OCI-LY1 (cell line): ENCODE results near the gene STRBP.

ENCODE experiments used
- H2AFZ ChIP-seq: fragments of 200-600 bp; sonication (generic), shearing (Covaris generic); 2 replicates; pipeline ENCODE4 v1.6.0; 2014; ENCODE audit warnings: antibody characterized with exemption, mild to moderate bottlenecking, low read length
- H3F3A ChIP-seq: fragments of 200-600 bp; sonication (generic), shearing (Covaris generic); 2 replicates; pipeline ENCODE4 v1.6.0; 2014; ENCODE audit warnings: mild to moderate bottlenecking, antibody characterized with exemption, low read length, moderate library complexity; ENCODE audit not compliant: insufficient read depth
- H3K27ac ChIP-seq: fragments of 200-600 bp; sonication (generic); 2 replicates; pipeline ENCODE4 v1.5.1; 2014; ENCODE audit warnings: low read length, mixed run types, mild to moderate bottlenecking, low read depth; ENCODE audit not compliant: poor library complexity, severe bottlenecking
- H3K27me3 ChIP-seq: fragments of 200-600 bp; sonication (generic); 2 replicates; pipeline ENCODE4 v1.6.0; 2014; ENCODE audit warnings: antibody characterized with exemption, mild to moderate bottlenecking, low read length, moderate library complexity; ENCODE audit not compliant: insufficient read depth
- H3K36me3 ChIP-seq: fragments of 200-600 bp; sonication (generic); 2 replicates; pipeline ENCODE4 v1.6.1; 2014; ENCODE audit warnings: mild to moderate bottlenecking, antibody characterized with exemption, low read length, moderate library complexity, mixed read lengths; ENCODE audit not compliant: insufficient read depth
- H3K4me1 ChIP-seq: fragments of 200-600 bp; sonication (generic); 2 replicates; pipeline ENCODE4 v1.5.1; 2014; ENCODE audit warnings: mild to moderate bottlenecking, low read length, moderate library complexity; ENCODE audit not compliant: insufficient read depth, severe bottlenecking
- H3K4me2 ChIP-seq: fragments of 200-600 bp; sonication (generic), shearing (Covaris generic); 2 replicates; pipeline ENCODE4 v1.6.1; 2014; ENCODE audit warnings: low read length
- H3K4me3 ChIP-seq: fragments of 200-600 bp; sonication (generic); 2 replicates; pipeline ENCODE4 v1.5.1; 2014; ENCODE audit warnings: low read length, low read depth, mild to moderate bottlenecking, mixed read lengths; ENCODE audit not compliant: poor library complexity, severe bottlenecking
- H3K79me2 ChIP-seq: fragments of 200-600 bp; shearing (Covaris generic); 2 replicates; pipeline ENCODE4 v1.6.1; 2016; ENCODE audit warnings: mixed run types, low read length, mixed read lengths; ENCODE audit not compliant: insufficient read depth
- H3K9ac ChIP-seq: fragments of 200-600 bp; sonication (generic), shearing (Covaris generic); 2 replicates; pipeline ENCODE4 v1.6.1; 2014; ENCODE audit warnings: mild to moderate bottlenecking, low read length, mixed read lengths
- H3K9me2 ChIP-seq: fragments of 200-600 bp; sonication (generic), shearing (Covaris generic); 2 replicates; pipeline ENCODE4 v1.6.1; 2014; ENCODE audit warnings: low read depth, mild to moderate bottlenecking, low read length, mixed read lengths
- H3K9me3 ChIP-seq: fragments of 200-600 bp; shearing (Covaris generic); 2 replicates; pipeline ENCODE4 v1.6.1; 2014; ENCODE audit warnings: low read length, mixed read lengths
- H4K20me1 ChIP-seq: fragments of 200-600 bp; sonication (generic), shearing (Covaris generic); 2 replicates; pipeline ENCODE4 v1.6.0; 2016; ENCODE audit warnings: mild to moderate bottlenecking, low read length; ENCODE audit not compliant: insufficient read depth
- CTCF ChIP-seq: fragments of 200-600 bp; sonication (generic), shearing (Covaris generic); IDR thresholded peaks from 2 replicates; pipeline ENCODE4 v1.5.1; 2017; ENCODE audit warnings: mild to moderate bottlenecking, antibody characterized with exemption, low read length, moderate library complexity, mixed read lengths
- EZH2 ChIP-seq: fragments of 200-600 bp; sonication (generic), shearing (Covaris generic); IDR thresholded peaks from 2 replicates; pipeline ENCODE4 v1.8.0; 2017; ENCODE audit warnings: borderline replicate concordance, mixed run types, mild to moderate bottlenecking, antibody characterized with exemption, low read length, moderate library complexity, mixed read lengths

The STRBP gene

DNA sequence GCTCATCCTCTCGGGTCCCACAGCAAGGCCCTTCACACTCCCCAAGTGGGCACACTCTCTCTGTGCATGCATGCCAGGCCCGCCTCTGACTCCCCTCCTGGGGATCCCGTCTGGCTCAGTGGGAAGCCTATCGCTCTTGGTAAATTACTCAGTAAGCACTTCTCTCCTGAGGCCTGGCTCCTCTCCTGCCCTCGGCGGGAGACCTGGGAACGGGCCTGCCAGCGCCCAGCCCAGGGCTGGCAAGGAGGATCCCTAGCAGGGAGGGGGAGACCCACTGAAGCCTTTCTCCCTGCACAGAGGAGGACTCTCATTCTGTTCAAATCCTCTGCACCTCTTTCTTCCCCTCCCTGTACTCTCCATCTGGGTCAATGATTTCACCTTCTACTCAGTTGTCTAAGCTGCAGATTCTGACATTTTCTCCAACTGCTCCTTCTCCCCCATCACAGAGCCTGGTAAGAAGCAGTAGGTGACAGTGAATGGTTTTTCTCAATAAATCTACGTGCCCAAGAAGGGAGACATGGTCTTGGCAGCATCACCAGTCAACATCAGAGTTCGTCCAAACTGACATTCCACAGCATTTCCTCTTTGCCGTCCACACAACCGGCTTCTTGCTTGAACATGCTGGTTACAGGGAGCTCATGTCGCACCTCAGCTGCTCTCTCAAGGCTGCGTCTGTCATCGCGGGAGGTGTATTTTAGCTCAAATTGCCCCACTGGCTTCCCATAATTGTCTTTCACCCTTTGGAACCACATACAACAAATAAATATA is 153.1 kb downstream of the STRBP start:
- no peaks in the 10 kb centered on the region for H3K79me2 ChIP-seq
- TF ChIP-seq EZH2 (no peak), CTCF (no peak)
- H3K27me3 ChIP-seq: no peaks in the 10 kb centered on the region
- no peaks in the 10 kb centered on the region for H3K9me3 ChIP-seq
- no peaks in the 10 kb centered on the region for H4K20me1 ChIP-seq
- H3K4me3 ChIP-seq: no peak overlapping the region
- H3K4me2 ChIP-seq: no peak overlapping the region
- H3K9me2 ChIP-seq: no peaks in the 10 kb centered on the region
- H3K36me3 ChIP-seq: peaks cover 71% of the 10 kb centered on the region; the same call in 1 of the 2 replicates
- no peak overlapping the region for H3K9ac ChIP-seq
- H3F3A ChIP-seq: no peaks in the 10 kb centered on the region
- peaks cover 27% of the 10 kb centered on the region for H3K4me1 ChIP-seq
- H2AFZ ChIP-seq: no peak overlapping the region
- H3K27ac ChIP-seq: no peak overlapping the region

GRCh38 chr9:123113185-123113584 is 155.2 kb downstream of the STRBP start:
- Histone ChIP-seq H3K4me1 (peaks cover 20% of the 10 kb centered on the region), H3F3A (no peaks in the 10 kb centered on the region), H3K79me2 (no peaks in the 10 kb centered on the region), H3K9me2 (no peaks in the 10 kb centered on the region), H3K4me2 (no peak overlapping the region), H2AFZ (no peak overlapping the region), H3K27me3 (no peaks in the 10 kb centered on the region), H3K27ac (no peak overlapping the region), H3K4me3 (no peak overlapping the region), H3K9me3 (no peaks in the 10 kb centered on the region), H3K9ac (no peak overlapping the region), H3K36me3 (peaks cover 77% of the 10 kb centered on the region), H4K20me1 (no peaks in the 10 kb centered on the region)
- TF ChIP-seq EZH2 (no peak), CTCF (no peak)

DNA sequence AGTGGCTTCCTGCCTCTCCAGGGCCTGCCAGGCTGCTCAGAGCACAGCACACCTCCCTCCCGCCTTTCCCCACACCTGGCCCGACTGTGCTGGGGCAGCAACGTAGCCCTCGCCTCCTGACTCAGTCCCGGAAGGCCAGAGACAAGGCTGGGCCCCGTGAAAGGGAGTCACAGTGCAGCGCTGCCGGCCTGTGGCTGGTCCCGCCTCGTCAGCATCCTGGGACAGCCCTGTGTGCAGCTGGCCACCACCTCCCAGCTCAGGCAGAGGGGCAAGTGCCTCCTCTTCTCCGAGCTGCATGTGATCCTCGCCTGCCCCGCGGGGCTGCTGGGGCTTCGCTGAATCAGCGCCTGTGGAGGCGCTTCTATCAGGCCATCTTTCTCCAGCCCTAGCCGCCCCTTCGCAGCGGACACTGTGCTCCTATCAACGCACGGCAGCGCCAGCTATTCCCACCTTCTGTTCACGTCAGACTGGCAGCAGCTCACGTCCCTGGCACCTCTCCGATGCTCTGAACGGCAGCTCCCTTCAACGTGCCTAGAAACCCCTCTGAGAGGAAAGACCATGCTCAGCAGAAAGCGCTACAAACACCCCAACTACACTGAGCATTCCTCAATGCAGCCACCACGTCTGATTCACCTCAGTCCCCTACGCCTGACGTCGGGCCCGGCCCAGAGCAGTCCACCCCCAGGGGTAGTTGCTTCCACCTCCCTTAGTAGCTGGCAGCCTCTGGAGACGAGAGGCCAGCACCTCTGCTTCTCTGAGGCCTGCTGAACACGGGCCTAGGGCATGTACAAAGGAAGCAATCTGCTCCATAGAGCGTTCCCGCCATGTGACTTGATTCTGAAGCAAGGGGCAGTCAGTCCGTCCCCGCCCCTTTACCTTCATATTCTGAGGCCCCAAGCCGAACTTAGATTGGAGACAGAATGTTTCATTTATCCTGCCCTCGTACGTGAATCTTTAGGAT is 156.1 kb downstream of the STRBP start:
- H3K27ac ChIP-seq: peak overlapping the region; percentile 72
- H3K4me2 ChIP-seq: no peak overlapping the region
- H3K9ac ChIP-seq: no peak overlapping the region; the same call in 1 of the 2 replicates

More for the DNA sequence above, 156.1 kb downstream of the STRBP start:
- Histone ChIP-seq H2AFZ (no peak overlapping the region), H3K9me2 (no peaks in the 10 kb centered on the region), H3K36me3 (peaks cover 77% of the 10 kb centered on the region), H3K79me2 (no peaks in the 10 kb centered on the region), H3K9me3 (no peaks in the 10 kb centered on the region), H3K4me3 (no peak overlapping the region), H3K4me1 (peaks cover 20% of the 10 kb centered on the region), H3F3A (no peaks in the 10 kb centered on the region), H3K27me3 (no peaks in the 10 kb centered on the region), H4K20me1 (no peaks in the 10 kb centered on the region)
- TF ChIP-seq CTCF: no peak
- TF ChIP-seq EZH2: no peak
